Inflammatory macrophage (primary cell): ENCODE data around the gene SENP8.

Source experiments
- DNase-seq, 2 donors: peaks; one replicate each; pipeline ENCODE4 v3.0.0-alpha.2; 2020 to 2022

Gene SENP8

GRCh38 chr15:72155635-72156616 is 37.7 kb downstream of the SENP8 start:
- DNase-seq, result peak; percentile 82 to 84

- peak; percentile 3 to 71 for DNase-seq
These were observed 38.7 kb downstream of the SENP8 start for GRCh38 chr15:72156928-72157327.

GRCh38 chr15:72160696-72161245 is 42.6 kb downstream of the SENP8 start:
- no peak for DNase-seq

GRCh38 chr15:72161361-72162132 is 43.3 kb downstream of the SENP8 start:
- no peak for DNase-seq

- DNase-seq, result no peak
These were observed 44.4 kb downstream of the SENP8 start for GRCh38 chr15:72162569-72162968.

GRCh38 chr15:72163719-72164118 is 45.5 kb downstream of the SENP8 start:
- DNase-seq, result no peak

GRCh38 chr15:72166716-72167417 is 48.7 kb downstream of the SENP8 start:
- no peak for DNase-seq

- no peak for DNase-seq
These were observed 49.2 kb downstream of the SENP8 start for GRCh38 chr15:72167445-72167844.

- DNase-seq, result no peak
These were observed 50.1 kb downstream of the SENP8 start for GRCh38 chr15:72168131-72168807.

GRCh38 chr15:72168808-72169190 is 50.6 kb downstream of the SENP8 start:
- DNase-seq, result no peak

GRCh38 chr15:72169236-72169920 is 51.2 kb downstream of the SENP8 start:
- DNase-seq, result no peak

- no peak for DNase-seq
These were observed 51.9 kb downstream of the SENP8 start for GRCh38 chr15:72169921-72170611.

- no peak for DNase-seq
These were observed 52.5 kb downstream of the SENP8 start for GRCh38 chr15:72170691-72171090.

- DNase-seq, result peak in 1 of 2 donors; percentile 36
These were observed 53.8 kb downstream of the SENP8 start for GRCh38 chr15:72171978-72172377.

- DNase-seq, result no peak
These were observed 54.6 kb downstream of the SENP8 start for GRCh38 chr15:72172796-72173195.

GRCh38 chr15:72173401-72173800 is 55.2 kb downstream of the SENP8 start:
- DNase-seq, result no peak

- DNase-seq, result no peak
These were observed 55.8 kb downstream of the SENP8 start for GRCh38 chr15:72173864-72174550.

- DNase-seq, result no peak
These were observed 56.5 kb downstream of the SENP8 start for GRCh38 chr15:72174551-72175165.

- no peak for DNase-seq
These were observed 57.2 kb downstream of the SENP8 start for GRCh38 chr15:72175186-72176044.
